ENCODE results near the gene TMEM134. TPM values are rescaled to one million over a fixed set of nuclear protein-coding genes. Genes with fewer than 3 reads are reported as not detected.

The TMEM134 gene
- total and polyA plus RNA-seq, 2 of the 4 experiments (the other 2 are of a cell fraction) = 12.5 to 55.0 TPM

DNA sequence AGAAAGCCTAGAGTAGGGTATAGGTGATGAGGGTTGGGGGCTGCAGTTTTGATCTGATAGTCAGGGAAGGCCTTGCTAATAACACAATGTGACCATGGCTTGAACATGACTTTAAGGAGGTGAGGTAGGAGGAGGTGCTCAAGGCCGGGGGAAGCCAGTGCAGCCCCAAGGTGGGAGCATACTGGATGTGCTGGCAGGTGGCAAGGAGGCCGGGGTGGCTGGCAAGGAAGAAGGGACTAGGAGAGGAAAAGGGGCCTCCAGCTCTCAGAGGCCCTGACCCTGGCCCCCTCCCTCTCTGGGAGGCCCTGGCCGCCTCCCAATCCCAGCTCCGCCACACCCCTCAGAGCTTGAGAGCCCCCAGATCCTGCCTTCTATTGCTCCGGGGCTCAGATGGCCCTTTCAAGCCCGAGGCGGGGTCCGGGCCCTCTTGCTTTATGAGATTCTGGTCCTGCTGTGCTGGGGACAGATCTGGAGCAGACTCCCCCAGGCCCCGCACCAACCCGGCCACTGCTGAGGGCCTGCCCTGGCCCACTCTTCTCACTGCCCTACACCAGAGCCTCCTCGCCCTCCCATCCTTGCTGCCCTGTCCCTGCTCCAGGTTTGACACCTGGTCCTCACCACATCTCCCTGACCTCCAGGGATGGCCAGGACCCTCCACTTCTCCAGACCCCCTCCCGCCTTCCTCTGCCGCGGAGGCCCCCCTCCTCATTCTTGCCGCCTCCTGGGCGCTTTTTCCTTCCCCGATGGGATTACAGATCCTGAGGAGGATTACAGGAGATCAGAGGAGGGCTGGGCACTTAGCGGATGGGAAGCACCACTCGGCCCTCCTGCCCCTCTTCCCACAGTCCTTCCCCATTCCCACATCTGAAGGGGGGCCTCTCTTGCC, 34.3 kb upstream of the TMEM134 start:
- Histone ChIP-seq H3K18ac (ENCODE audit: low read depth, low read length) (no peak overlapping the region), H2BK15ac (ENCODE audit: low read depth, low read length) (no peak overlapping the region), H3K27ac (ENCODE audit: insufficient read depth, low read length) (no peak overlapping the region; the same call in 1 of the 2 replicates), H3K14ac (replicated peaks; ENCODE audit: low read depth, low read length) (no peak overlapping the region), H3K9me1 (ENCODE audit: insufficient read depth, low read length) (peaks cover 4% of the 10 kb centered on the region), H2BK5ac (ENCODE audit: low read depth, low read length, poor library complexity, severe bottlenecking) (no peak overlapping the region), H3K56ac (ENCODE audit: extremely low read depth, insufficient read depth, low read length) (no peak overlapping the region), H3K79me1 (ENCODE audit: low read depth in 1 of 2, low read length in 2 of 2) (peaks cover 4 to 42% of the 10 kb centered on the region in 2 experiments; a peak in 3 of 4 replicates), H3K9ac (ENCODE audit: low read depth, low read length) (peak overlapping the region; percentile 39), H2AK9ac (replicated peaks; ENCODE audit: low read depth, low read length, poor library complexity) (peak overlapping the region; percentile 46), H3K27me3 (ENCODE audit: control insufficient read depth, insufficient read depth, low read length) (no peaks in the 10 kb centered on the region), H3K4me2 (ENCODE audit: low read depth, low read length) (peak overlapping the region; percentile 94; the same call in 1 of the 2 replicates), H4K91ac (ENCODE audit: insufficient read depth, low read depth, low read length) (no peak overlapping the region), H4K8ac (ENCODE audit: low read depth in 2 of 2, low read length in 2 of 2) (no peak overlapping the region), H3K23ac (ENCODE audit: low read depth, low read length) (no peak overlapping the region), H2BK120ac (ENCODE audit: low read depth, low read length) (no peak overlapping the region), H2AK5ac (ENCODE audit: low read depth, low read length) (peak overlapping the region; percentile 68), H2BK20ac (ENCODE audit: low read depth, low read length) (no peak overlapping the region), H4K5ac (ENCODE audit: low read depth, low read length) (no peak overlapping the region), H3K36me3 (ENCODE audit: control insufficient read depth, insufficient read depth, low read length) (peaks cover 9% of the 10 kb centered on the region), H3K9me3 (ENCODE audit: control insufficient read depth, insufficient read depth, low read length) (no peaks in the 10 kb centered on the region), H3K4ac (ENCODE audit: low read depth, low read length) (no peak overlapping the region), H2AFZ (replicated peaks; ENCODE audit: low read length, poor library complexity) (peak overlapping the region; percentile 80), H3K4me1 (ENCODE audit: control insufficient read depth, insufficient read depth, low read length) (peaks cover 14% of the 10 kb centered on the region), H3K4me3 (ENCODE audit: insufficient read depth, low read depth, low read length) (peak overlapping the region; percentile 76; the same call in 1 of the 2 replicates), H4K20me1 (ENCODE audit: insufficient read depth, low read length) (no peaks in the 10 kb centered on the region)
- BruUV-seq (replicated peaks) = no TSS peak
- WGBS, 2 experiments (ENCODE audit: extremely low coverage in 2 of 2, insufficient read length in 1 of 2) = 87% methylated on average over 4 of the region's 19 CpGs; no CpG with 5 or more reads in 1 of the 2 experiments
- intact Hi-C loops (cut with micrococcal nuclease) (no loop called here), in situ Hi-C loops (cut with MboI; ENCODE audit: low sequenced_read_pairs) (no loop called here), dilution Hi-C loops (cut with HindIII; ENCODE audit: low sequenced_read_pairs, unreplicated experiment) (no loop called here)
- DNase-seq = no peak
- ChIA-PET CTCF (no interaction called here), POLR2A (ENCODE audit: unreplicated experiment) (no interaction called here)
- no peak for TF ChIP-seq RFX5 (IDR thresholded peaks at IDR 0.05; ENCODE audit: low read depth, low read length)
- ATAC-seq (ENCODE audit: low read depth) = no peak

Data from IMR-90 (cell line).